Epidermal melanocyte (primary cell): ENCODE measurements around the gene FAM124A.

ENCODE experiments used
- DNase-seq: peaks from one replicate; pipeline ENCODE4 v3.0.0; 2011; ENCODE audit warnings: low spot score; ENCODE audit not compliant: insufficient read length

The FAM124A gene

DNA sequence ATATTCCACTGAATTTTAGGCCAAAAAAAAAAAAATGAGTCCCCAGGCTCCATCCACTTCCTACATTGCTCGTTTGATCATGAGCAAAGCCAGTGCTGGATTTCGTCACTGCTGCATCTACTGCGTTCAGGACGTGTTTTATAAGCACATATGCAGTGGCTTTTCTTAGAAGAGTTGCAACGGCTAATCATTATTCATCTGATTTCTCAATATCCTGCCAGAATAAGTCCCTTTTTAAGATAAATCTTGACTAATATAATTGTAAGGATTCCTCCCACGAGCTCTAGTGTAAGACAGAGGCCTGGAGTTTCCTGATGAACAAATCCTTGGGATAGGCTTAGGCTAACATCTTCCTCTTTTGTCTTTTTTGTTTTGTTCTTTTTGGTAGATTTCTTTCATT is 19.5 kb downstream of the FAM124A start:
- no peak for DNase-seq

GRCh38 chr13:51243227-51243626 is 21.0 kb downstream of the FAM124A start:
- DNase-seq: no peak

DNA sequence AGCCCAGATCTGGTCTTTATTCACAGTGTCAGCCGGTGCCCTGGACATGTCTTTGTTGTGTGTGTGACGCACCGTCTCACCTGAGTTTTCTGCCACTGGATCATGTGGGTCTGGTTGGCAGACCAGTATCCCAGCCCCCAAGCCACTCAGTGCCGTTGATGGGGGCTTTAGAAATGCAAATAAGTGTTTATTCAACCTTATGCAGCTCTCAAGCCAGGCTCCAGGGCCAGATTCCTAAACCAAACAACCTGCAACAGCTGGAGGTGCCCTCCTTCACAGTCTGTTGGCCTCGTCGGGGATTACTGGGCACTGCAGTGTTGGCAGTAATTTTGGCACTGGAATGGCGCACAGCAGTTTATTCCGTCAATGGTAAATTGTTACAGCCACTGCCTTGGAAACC is 21.6 kb downstream of the FAM124A start:
- no peak for DNase-seq

- no peak for DNase-seq
These were observed 22.6 kb downstream of the FAM124A start for GRCh38 chr13:51244637-51245405.

GRCh38 chr13:51245583-51245982 is 23.4 kb downstream of the FAM124A start:
- DNase-seq: no peak

DNA sequence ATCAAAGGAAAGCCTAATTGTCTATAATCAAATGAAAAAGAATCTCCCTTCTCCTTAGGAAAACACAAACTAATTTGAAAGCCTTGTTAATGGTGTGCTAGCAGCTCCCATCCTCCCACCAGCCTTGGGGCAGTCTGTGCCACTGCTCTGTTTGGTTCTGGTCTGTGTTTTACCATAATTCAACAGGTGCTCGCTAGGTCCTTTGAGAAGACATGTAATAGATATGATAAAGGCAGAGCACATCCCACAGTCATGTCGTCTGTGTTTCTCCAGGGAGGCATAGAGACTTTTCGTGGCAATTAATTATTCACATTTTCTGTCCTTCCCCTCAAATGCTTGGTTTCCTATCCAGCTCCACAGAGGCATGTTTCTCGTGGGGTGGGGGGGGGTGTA is 23.8 kb downstream of the FAM124A start:
- no peak for DNase-seq

DNA sequence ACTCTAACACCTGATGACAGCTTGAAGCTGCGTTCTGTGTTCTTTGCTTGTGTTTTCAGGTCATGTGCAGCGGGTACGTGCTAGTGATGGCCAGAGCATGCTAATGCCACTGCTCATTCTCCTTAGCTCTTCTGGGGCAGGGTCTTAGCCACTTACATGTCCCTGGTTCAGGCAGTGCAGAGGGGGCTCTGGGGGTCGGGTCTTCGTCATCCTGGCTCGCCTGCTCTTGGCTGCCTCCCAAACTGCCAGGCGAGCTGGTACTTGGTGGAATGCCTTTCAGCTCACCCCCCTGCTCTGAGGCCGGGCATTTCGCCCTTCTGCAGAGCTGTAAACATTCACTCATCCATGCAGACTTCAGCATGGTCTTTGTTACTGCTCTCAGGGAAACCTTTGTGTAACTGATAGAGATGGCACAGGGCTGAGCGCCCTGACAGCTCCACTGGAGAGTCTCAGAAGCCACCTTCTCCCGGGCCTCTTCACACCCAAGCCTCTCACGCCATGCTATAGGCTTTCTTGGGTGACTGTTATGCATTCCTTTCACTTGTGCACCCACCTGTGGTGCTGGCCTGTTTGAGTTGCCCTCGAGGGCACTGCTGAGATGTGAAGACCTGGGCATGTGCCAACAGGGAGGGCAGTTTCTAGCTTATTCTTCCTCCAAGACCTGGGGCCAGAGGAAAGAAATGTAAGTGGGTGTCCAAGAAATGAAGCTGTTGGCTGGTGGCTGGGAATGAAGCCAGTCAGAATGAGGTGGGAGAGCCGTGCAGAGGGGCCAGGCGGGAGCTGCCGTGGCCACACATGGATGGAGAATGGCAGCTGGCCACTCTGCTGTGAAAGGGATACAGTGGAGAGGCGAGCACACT is 24.4 kb downstream of the FAM124A start:
- DNase-seq: no peak

DNA sequence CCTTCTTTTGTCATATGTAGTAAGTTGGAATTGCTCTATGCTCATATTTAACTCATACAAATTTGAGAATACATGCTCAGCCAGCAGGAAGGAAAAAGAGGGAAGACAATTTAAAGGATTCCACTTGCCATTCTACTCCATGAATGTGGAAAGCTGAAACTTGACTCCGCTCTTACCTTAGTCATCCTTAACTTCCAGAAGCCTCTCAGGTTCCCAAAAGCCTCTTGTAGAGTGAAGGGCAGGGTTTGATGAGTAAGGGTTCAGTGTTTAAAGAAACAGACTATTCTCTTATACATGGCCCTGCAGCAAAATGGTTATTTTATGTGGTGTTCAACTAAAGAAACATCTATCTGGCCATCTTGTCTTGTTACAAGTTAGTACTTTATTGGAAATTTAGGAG is 27.1 kb downstream of the FAM124A start:
- no peak for DNase-seq

DNA sequence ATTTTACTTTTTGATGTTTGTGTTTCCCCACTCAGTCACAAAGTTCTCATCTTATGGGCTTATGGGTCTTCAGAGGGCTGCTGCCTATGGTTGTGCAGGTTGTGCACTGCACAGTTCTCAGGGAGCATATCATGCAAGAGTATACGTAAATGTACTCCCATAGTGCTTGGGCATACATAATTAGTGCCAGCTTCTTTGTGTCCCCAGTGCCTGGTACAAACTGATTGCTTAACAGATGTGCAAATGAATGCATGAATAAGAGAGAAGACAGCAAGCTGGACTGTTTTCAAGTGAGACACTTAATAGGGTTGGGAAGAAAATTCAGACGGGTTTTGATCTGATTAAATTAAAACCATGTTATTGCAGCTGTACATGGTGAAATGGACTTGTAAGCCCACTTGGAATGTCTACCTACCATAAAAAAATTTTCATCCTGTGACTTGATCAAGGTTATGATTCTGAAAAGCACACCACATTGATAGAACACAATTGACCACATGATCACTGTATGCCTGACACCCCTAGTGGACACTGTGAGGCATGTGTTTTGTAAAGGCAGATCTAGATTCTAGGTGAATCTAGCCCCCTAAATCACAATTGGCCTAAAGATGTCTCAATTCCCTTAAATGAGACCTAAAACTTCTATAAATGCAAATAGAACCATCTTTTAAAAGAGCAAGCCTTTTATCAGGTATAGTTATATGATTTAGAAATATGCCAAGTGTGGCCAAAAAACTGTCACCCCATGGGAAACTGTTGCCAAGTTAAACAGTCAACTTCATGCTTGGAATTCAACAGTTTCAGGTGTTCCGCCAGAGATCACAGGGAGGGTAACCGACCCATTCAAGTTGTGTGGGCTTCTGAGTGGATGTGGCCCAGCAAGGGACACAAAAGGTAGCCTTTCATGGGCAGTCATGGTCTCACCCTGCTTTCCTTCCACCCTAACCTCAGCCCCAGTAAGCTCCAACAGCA is 27.9 kb downstream of the FAM124A start:
- no peak for DNase-seq

DNA sequence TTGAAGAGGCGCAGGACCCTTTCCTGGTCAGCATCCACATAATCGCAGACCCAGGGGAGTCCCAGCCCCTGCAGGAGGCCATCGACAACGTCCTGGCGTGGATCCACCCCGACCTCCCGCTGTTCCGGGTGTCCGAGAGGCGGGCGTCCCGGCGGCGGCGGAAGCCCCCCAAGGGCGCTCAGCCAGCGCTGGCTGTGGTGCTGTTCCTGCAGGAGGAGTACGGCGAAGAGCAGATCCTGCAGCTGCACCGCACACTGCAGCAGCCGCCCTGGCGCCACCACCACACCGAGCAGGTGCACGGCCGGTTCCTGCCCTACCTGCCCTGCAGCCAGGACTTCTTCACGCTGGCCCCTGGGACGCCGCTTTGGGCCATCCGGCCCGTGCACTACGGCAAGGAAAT is 29.3 kb downstream of the FAM124A start:
- DNase-seq: no peak

GRCh38 chr13:51252954-51253532 is 30.8 kb downstream of the FAM124A start:
- no peak for DNase-seq

GRCh38 chr13:51255556-51255955 is 33.4 kb downstream of the FAM124A start:
- DNase-seq: no peak

DNA sequence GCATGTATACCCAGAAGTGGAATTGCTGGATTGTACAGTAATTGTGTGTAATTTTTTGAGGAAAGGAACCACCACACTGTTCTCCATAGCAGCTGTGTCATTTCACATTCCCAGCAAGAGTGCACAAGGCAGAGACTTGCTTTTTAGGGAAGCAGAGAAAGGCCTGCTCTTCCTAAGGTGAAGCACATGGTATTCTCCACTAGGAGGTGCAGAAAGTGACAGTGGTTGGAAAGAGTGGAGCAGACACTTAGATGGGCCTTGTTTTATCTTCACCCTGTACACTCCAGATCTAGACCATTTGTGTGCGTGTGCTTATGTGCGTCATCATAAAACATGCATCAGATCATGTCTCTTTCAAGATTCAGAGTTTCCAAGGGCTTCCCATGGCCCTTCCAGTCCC is 35.0 kb downstream of the FAM124A start:
- no peak for DNase-seq

GRCh38 chr13:51258612-51259548 is 36.7 kb downstream of the FAM124A start:
- DNase-seq: no peak

- no peak for DNase-seq
These were observed 38.0 kb downstream of the FAM124A start for GRCh38 chr13:51260154-51260553.

DNA sequence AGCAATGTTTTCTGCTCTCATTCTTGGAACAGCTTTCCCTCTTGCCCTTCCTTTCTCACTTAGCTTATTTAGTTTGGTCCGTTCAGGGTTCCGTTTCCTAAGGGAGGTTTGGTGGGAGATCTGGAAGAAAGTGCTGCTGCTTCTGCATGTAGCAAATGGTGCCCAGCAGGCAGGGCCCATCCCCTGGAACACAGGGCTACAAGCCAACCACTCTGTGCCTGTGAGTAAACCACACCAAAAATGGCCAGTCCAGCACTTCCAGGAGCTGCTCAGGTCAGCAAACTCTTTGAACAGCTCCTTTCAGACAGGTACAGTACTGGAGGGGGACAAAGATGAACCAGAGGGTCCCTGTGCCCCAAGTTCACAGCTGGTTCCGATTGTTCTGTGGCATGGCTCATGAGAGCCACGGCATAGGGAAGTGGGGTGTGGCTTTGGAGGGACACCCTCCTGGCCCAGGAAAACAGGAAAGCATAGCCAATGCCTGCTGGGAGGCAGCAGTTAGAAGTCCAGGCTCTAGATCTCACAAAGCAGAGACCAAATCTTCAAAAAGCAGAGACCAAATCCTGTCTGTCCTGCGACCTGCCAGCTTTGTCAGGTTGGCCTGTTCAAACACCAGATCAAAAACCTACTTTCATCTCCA is 39.5 kb downstream of the FAM124A start:
- DNase-seq: no peak

DNA sequence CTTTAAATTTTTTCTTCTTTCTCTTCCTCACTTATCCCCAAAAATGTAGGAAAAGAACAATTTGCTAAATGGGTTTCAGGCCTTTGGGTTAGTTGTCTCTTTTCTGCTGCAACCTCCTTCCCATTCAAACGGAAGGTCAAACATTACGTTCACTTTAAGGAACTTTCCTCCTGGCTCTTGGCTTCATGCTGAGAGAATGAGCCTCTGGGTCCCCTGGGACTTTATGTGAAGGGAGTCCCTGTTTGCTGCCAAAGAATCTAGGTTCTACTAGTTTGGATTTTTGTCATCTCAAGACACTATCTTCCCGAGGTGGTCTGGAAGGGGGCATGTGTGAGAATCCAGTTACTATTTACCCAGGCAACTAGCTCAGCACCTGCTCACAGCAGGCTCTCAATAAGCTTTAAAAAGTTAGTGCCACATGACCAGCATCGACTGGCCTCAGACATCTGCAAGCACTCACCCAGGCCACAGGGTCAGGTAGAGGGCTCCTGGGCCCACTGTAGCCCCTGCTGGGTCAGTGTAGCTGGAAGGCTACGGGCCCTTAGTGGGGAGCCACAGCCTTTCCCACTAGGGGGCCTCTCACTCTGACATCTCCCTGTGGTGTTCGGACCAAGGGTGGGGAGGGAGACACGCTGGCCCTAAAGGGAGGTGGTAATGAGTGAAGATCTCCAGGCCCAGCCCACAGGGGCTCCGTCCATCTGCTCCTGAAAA is 40.5 kb downstream of the FAM124A start:
- no peak for DNase-seq

DNA sequence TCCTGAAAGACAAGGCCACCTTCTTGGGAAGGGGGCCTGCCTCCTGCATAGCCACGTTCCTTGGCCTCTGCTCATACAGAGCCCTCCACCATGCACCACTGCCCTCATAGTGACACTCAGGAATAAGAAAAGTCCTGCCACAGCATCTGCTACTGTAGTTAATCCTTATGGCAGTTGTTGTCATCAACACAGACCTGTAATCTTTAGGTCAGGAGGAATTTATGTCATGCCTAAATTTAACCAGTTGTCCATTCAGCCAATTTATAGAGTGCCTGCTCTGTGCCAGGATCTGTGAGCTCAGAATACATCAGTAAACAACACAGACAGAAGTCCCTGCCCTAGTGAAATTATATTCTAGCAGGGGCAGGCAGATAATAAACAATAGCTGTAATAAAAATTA is 44.4 kb downstream of the FAM124A start:
- DNase-seq: no peak

DNA sequence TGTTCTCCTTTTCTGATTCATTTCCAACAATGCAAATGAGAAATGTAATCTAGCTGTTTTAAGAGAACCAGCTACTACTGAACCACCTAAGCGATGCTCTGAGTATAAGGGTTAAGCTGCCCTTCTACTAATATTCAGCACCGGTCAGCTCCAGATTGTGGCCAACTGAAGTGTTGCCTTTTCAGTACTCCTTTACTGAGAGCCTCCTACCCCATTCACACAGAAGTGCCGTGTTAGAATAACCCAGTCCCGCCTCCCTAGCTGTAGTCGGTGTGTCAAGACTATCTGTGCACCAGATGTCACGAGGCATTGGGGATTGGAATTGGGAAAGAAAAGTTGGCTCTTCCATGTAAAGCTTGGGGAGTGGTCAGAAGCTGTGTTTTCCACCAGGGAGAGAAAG is 45.4 kb downstream of the FAM124A start:
- no peak for DNase-seq
